NCI-H82 treated with DMSO at 0.1 percent for 48 hours (cell line): ENCODE results near the gene DISP3.

Source experiments
- DNase-seq: peaks from one replicate; lab custom pipeline; 2025; ENCODE audit not compliant: unreplicated experiment; lab: John Stamatoyannopoulos, UW

Gene DISP3

DNA sequence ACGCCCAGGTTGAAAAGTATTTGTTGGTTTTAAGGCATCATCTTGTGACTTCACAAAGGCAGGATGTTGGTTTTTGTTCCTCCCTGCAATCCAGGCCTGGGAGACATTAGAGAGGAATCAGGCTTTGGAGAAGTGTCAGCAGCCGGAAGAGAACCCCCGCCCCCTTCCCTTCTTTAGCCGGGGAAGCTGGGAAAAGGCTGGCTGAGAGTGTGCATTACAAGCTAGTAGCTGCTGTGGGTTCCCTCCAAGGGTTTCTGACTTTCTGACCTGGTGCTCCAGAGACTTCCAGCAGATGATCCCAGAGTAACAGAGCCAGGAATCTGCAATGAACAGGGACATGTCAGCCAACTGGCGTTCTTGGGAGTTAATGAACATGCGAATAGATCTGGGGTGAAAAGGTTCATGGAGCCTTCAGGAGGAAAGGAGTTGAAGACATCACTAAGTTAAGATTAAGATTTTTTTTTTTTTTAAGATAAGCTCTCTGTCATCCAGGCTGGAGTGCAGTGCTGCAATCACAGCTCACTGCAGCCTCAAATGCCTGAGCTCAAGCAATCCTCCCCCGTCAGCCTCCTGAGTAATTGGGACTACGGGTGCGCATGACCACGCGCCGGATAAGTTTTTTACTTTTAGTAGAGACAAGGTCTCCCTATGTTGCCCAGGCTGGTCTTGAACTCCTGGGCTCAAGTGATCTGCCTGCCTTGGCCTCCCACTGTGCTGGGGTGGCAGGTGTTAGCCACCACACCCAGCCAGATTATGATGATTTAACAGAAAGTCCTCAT lies 7.5 kb downstream of the DISP3 start:
- DNase-seq = no peak

DNA sequence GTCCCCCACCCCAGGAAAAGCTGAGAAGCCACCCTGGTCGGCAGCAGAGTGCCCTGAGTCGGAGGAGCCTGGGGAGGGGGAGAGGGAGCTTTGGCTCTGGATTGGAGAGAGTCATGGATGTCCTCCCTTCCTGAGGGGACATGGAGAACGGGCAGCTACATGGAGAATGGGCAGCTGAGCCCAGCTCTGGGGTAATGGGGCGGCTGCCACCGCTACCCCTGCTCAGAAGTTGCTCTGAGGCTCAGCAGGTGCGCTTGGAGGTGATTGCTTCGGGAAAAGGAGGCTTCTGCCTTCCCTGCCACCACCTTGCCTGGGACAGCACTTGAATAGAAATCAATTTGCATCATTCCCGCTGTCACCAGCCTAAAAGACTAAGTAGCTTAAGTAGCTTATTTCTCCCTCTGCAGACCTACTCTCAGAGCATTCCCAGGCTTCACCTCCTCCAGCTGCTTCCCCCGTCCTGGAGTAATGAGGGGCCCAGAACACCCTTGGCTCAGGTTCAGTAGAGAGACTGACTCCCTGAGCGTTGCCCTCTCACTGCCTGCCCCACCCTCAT lies 8.3 kb downstream of the DISP3 start:
- DNase-seq = peak; percentile 92

DNA sequence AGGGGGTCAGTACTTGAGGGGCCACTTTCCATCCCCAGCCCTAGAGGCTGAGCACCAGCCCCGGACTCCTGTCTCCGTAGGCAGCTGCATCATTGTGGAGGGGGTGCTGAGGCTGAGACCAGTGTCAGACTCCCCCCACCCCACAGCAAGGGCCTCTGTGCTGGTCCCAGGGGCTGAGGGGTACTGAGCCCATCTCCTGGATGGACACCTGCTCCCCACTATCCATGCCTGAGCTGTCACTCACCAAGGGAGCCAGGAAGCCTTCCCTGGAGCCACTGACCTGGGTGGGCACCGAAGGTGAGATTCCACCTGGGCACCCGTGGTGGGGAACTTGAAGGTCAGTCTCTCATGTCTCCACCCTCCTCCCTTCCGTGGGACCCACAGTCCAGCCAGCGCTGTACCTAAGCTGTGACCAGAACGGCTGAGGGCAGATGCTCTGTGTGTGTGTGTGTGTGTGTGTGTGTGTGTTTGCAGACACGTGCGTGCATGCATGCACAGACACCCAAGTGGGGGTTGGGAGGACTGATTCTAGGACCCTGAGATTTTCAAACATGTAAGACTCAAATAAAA lies 9.3 kb downstream of the DISP3 start:
- no peak for DNase-seq

DNA sequence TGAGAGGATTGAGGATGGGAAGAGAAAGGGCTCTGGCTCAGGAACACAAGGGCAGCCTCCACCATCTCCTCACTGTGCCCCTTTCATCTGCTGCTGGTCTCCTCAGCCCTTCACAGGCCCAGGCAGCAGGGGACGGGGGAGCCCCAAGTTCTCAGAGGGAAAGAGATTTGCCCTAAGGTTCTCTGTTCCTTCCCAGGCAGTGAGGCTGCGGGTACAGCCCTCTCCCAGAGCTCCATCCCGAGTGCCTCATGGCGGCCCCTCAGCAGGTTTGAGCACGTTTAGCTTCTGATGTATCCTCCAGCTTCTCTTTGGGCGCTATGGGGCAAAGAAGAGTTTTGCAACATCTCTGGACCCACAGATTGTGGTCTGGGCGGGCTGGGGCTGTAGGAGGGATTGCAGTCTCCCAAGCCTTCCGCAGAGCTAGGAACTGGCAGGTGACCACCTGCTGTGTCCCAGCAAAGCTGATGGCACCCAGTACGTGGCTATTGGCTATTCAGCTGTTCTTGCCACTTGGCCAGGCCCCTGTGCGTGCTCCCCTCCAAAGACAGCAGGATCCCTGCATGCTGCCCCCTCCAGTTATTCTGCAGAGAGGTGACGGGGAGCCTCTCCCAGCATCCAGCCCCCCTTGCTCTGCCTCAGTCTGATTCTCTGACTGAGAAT lies 10.1 kb downstream of the DISP3 start:
- no peak for DNase-seq

DNA sequence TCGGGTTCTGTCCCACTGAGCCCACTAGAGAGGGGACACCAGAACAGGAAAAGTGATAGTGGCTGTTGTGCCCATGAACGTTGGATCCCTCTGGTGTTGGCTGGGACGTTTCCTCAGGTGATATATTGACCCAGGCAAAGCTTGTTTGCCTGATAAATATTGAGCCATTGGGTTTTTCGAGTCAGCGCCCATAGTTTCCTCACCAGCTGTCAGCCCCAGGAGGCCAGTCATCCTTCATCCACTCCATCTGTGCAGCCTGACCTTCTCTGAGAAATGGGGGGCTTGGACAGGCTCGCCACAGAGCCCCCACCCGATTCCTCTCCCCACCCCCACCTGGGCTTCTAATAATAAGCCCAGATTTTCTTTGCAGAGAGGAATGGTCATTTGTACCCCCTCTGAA lies 13.3 kb downstream of the DISP3 start:
- DNase-seq = no peak

DNA sequence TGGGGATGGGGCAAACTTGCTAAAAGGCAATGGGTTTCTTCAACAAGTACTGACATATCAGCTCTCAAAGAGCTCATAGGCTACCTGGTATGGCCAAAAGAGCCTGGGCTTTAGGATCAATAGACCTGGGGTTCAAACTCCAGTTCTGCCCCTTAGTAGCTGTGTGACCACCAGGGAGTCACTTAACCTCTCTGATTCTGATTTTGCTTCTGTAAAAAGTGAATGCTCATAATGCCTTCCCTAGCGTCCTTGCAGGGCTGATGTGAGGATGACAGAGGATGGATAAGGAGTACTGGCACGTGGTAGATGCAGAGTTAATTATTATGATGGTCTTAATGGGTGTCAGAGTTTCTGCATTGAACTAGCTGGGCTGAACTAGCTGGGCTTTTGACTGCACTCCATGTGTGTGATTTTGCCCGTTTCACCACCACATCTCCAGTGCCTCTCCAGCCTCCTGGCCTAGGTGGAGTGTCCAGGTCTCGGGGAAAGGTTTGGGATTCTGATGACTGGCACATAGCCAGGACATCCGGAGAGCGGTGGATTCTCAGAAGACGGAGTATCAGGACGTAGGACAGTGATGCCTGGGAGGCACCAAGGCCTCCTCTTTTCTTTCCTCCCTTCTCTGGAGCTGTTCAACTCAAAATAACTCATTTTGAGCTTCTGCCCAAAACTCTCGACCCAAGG lies 15.2 kb downstream of the DISP3 start:
- no peak for DNase-seq

DNA sequence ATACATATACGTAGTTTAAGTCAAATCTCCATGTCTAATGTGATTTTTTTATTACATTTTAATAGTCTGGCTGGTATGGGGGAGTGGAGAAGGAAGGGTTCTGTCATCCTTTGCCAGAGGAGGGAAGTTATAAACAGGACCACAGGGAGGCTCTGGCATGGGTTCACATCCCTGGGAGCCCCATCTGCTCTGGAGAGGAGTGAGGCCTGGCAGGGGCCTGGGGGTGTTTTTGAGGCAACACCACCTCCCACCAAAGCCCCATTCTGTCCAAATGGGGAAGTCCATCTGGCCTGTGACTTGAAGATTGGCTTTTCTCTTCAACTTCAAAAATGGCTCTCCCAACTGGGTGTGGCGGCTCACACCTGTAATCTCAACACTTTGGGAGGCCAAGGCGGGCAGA lies 15.8 kb downstream of the DISP3 start:
- DNase-seq = no peak

DNA sequence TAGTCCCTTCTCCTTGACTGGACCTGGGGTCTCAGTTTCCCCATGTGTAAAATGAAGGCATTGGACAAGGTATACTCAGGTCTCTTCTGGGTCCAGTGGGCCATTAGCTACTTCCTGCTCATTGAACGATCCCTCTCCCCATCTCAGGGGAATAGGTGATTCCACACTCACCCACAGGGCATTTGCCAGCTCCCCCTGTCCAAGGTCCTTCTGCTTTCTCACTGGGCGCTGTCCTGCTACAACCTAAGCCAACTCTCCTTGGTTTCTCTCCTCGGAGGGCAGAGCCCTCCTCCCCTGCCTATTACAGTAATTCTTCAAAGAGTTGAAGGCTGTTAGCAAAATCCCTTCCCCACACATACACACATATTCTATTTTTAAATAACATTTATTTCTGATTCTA lies 16.6 kb downstream of the DISP3 start:
- DNase-seq = no peak

DNA sequence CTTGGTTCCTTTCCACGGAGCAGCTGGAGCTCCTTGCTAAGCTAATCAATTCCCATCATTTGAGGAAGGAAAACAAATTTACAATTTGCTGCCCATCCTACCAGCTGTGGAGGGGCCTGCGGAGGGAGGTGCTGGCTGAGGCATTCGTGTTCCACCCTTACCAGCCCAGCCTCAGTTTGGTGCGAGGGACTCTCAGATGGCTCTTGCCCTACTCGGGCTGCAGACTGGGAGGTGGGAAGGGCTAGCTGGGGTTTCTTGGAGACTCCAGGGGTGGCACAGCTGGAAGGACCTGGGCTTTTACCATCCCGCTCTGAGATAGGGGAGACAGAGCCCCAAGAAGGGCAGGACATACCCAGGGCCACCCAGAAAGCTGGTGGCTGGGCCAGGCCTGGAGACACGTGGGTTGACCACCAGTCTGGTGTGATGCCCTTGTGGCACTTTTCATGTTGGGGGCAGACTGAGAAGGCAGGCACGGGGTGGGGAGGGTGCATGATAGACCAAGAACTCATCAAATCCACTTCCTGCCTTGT lies 17.7 kb downstream of the DISP3 start:
- DNase-seq = no peak

DNA sequence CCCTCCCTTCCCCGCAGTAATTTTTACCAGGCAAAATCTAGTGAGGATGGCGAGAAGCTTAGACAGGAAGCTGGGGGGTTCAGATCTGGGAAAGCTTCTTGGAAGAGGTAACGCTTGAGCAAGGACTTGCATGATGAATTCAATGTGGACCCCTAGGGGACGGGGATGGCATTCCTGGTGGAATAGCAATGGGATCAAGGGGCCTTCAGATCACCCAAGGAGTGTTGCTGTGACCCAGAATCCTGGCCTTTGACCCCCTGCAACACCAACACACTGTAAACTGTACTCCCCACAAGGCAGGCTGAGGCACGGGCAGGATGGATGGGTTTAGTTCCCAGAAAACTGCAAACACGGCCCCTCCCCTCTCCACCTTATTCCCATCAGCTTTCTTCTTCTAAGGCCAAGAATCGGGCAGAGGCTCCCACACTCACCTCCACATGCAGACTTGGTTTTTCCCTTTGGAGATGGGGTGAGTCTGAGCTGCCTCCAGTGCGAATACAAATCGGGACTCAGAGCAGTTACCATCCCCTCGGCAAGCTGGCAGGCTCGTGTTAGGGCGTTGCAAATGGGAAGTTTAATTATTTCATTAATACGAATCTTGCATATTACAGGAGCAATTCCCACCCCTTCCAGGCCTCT lies 20.1 kb downstream of the DISP3 start:
- DNase-seq = no peak

DNA sequence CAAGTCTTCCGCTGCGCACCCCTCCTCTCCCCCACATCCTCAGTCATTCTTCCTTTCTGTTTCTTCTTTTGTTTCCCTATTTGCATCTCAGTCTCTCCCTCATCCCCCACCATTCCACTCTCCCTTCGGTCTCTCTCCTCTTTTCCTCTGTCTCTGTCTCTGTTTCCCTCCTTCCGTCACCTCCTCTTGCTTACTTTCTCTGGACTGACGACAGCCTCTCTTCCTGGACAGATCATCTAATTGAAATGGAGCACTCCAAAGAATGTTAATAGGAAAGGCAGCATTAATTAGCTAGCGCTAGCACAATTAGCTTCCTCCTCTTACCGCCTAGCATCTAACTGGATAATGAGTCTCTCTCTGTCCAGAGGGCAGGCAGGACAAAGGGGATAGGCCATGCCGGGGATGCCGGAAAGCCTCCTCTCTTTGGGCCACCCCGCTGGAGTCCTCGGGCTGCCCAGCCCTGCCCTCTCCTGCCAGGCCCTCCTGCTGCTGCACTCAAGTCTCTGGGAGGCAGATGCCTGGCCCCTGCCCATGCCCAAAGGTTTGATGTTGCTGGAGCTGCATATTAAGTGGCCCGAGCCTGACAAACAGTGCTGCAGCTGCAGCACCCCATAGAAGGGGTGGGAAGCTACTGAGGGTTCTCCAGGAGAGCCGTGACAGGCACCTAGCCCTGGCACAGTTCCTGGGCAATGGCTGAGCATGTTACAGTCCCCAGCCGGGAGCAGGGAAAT lies 20.8 kb downstream of the DISP3 start:
- no peak for DNase-seq

DNA sequence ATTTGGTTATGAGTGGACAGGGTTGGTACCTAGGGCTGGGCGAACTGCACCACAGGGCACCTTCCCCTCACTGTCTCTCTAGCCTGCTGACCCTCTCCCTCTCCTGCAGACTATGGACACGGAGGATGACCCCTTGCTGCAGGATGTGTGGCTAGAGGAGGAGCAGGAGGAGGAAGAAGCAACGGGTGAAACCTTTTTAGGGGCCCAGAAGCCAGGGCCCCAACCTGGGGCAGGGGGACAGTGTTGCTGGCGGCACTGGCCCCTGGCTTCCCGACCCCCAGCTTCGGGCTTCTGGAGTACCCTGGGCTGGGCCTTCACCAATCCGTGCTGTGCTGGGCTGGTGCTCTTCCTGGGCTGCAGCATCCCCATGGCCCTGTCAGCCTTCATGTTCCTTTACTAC lies 21.9 kb downstream of the DISP3 start:
- DNase-seq = no peak

DNA sequence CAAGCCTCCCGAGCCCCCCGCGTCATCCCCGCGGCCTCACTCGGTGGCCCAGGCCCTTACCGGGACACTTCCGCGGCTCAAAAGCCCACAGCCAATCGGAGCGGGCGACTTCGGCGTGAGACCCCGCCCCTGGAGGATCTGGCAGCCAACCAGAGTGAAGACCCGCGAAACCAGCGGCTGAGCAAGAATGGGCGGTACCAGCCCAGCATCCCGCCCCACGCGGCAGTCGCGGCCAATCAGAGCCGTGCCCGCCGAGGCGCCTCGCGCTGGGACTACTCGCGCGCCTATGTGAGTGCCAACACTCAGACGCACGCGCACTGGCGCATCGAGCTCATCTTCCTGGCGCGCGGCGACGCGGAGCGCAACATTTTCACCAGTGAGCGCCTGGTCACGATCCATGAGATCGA lies 22.5 kb downstream of the DISP3 start:
- no peak for DNase-seq

DNA sequence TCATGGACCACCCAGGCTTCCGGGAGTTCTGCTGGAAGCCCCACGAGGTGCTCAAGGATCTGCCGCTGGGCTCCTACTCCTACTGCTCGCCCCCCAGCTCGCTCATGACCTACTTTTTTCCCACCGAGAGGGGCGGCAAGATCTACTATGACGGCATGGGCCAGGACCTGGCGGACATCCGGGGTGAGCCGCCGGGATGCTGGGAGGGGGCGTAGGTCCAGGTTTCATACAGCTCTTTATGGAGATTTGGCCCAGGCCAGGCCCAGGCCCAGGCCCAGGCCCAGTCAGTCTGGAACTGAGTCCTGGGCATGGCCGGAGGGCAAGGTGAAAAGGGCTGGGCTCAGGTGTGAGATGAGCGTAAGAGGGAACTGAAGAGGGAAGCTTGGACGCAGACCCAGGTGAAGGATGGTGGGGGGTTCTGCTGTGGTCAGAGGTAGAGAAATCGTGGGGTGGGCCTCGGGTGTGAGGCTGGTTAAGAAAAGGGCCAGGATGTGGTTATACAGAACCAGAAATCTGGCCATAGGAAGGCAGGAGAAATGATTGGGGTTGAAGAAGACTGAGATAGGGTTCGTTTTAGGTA lies 23.0 kb downstream of the DISP3 start:
- no peak for DNase-seq

DNA sequence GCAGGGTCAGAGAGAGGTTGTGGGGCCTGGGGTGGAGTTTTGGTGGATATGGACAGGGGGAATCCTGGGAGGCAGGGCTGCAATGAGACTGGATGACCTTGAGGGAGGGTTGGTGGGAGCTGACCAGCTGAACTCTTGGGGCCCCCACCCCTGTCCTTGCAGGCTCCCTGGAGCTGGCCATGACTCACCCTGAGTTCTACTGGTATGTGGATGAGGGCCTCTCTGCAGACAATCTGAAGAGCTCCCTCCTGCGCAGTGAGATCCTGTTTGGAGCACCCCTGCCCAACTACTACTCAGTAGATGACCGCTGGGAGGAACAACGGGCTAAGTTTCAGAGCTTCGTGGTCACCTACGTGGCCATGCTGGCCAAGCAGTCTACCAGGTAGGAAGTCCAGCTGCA lies 23.6 kb downstream of the DISP3 start:
- no peak for DNase-seq

DNA sequence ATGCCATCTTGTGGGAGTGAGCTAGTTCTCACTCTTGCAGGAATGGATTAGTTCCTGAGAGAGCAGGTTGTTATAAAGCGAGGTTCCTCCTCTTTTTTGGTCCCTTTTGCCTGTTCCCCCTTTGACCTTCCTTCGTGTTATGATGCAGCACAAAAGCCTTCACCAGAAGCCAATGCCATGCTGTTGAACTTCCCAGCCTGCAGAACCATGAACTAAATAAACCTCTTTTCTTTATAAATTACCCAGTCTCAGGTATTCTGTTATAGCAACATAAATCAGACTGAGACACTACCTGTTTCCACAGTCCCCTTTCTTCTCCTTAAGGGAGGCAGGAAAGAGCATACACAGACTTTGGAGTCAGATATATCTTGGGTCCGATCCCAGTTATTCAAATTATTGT lies 25.6 kb downstream of the DISP3 start:
- DNase-seq = no peak

DNA sequence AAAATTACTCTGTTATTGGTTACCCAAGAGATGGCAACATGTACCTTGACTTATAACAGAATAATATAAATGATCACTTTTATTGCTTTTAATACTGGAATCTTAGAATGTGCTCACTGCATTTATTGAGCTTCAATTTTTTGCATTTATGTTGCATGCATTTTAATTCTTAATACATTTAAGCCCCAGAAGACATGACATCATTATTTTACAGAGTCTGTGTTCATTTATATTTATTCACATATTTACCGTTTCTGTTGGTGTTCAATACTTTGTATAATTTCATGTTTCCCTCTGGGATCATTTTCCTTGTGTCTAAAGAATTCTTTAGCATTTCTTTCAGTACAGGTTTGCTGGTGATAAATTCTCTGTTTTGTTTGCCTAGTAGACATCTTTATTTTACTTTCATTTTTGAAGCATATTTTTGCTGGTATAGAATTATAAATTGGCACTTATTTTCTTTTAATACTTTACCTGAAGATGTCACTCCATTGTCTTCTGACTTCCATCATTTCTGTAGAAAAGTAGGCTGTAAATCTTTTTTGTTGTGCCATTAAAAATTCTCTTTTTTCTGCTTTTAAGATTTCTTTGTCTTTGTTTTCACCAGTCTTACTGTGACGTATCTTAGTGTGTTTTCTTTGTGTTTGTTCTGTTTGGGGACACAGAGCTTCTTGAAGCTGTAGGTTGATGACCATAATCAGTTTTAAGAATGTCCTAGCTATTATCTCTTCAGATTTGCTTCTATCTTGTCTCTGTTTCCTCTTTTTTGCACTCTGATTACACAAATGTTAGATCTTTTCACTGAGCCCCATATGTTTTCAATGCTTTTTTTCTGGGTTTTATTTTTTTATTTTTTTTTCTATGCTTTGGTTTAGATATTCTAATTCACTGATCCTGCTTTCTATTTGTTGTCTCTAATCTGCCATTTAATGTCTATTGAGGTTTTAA lies 26.9 kb downstream of the DISP3 start:
- DNase-seq = no peak

DNA sequence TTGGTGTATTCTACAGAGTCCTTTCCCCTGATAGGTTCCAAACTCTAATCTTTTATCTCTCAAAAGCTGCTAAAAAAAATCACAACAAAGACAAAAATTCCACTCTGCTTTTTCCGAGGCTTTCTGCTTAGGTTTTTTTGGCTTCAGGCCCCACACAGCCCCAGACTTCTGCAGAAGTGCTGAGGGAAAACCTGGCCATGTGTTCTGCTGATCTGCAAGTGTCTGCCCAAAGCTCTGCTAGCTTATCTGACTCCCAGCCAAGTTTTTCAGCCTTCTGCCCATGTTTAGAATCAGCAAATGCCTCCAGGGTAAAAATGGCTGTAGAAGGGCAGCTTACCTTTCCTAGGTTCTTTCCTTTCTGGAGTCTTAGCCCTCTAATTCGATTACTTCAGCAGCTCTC lies 28.4 kb downstream of the DISP3 start:
- no peak for DNase-seq

DNA sequence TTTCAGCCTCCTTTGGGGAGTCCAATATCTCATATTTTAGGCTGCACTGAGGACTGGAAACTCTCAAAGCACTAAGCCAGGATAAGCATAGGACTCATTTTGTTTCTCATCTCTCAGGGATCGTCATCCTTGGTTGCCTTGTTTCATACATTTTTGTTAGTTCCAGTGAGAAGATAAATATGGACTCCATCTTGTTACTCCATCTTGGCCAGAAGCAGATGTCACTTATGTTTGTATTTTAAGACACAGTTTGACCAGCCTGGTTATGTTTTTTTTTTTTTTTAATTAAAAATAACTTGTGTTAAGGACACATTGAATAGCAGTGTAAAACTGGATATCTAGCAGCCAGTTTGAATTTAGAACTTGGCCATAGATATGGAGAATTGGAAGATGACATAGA lies 34.7 kb downstream of the DISP3 start:
- no peak for DNase-seq
